Keratinocyte (primary cell): ENCODE data around the gene BANK1. TPM values are rescaled to one million over a fixed set of nuclear protein-coding genes. Genes with fewer than 3 reads are reported as not detected.

Experiments
- DNase-seq: peaks from one replicate; pipeline ENCODE4 v3.0.0-alpha.2; 2011; ENCODE audit warnings: low read depth, missing footprints, low spot score
- FAIRE-seq: peaks from 2 replicates; lab custom pipeline; 2011; peaks lifted over from hg19 to GRCh38; lab: Jason Lieb, UNC
- H2AFZ ChIP-seq: 2 replicates; pipeline ENCODE4 v1.6.0; 2012; ENCODE audit warnings: low read length, control low read depth, inconsistent platforms; ENCODE audit not compliant: control insufficient read depth
- H3K27ac ChIP-seq: 2 replicates; pipeline ENCODE4 v1.5.1; 2011; ENCODE audit warnings: low read length; ENCODE audit not compliant: control insufficient read depth, insufficient read depth
- H3K27me3 ChIP-seq: 3 replicates; pipeline ENCODE4 v1.6.0; 2011; ENCODE audit warnings: low read length; ENCODE audit not compliant: control insufficient read depth, insufficient read depth; ENCODE audit errors: extremely low read depth
- H3K36me3 ChIP-seq, 2 experiments: 2 replicates in 1 of 2; 3 replicates in 1 of 2; pipeline ENCODE4 v1.5.1; 2011; ENCODE audit warnings: low read length in 2 of 2, mild to moderate bottlenecking in 1 of 2; ENCODE audit not compliant: control insufficient read depth in 2 of 2, insufficient read depth in 2 of 2; ENCODE audit errors: extremely low read depth in 1 of 2
- H3K4me1 ChIP-seq: 3 replicates; pipeline ENCODE4 v1.5.1; 2011; ENCODE audit warnings: low read length; ENCODE audit not compliant: control insufficient read depth, insufficient read depth; ENCODE audit errors: extremely low read depth
- H3K4me2 ChIP-seq: 3 replicates; pipeline ENCODE4 v1.6.0; 2011; ENCODE audit warnings: low read depth, low read length; ENCODE audit not compliant: control insufficient read depth, insufficient read depth; ENCODE audit errors: extremely low read depth
- H3K4me3 ChIP-seq, 3 experiments: fragments of 200-600 bp in 1 of 3; sonication (generic) in 1 of 3; 2 replicates in 2 of 3; 3 replicates in 1 of 3; pipeline ENCODE4 v1.5.1; 2011 to 2016; ENCODE audit warnings: low read length in 3 of 3, mild to moderate bottlenecking in 3 of 3, control low read depth in 2 of 3, inconsistent platforms in 1 of 3, low read depth in 1 of 3, mixed read lengths in 1 of 3, mixed run types in 1 of 3, moderate library complexity in 1 of 3; ENCODE audit not compliant: control insufficient read depth in 2 of 3, insufficient read depth in 2 of 3; ENCODE audit errors: extremely low read depth in 1 of 3
- H3K79me2 ChIP-seq: 2 replicates; pipeline ENCODE4 v1.6.0; 2012; ENCODE audit warnings: low read length; ENCODE audit not compliant: control insufficient read depth, insufficient read depth
- H3K9ac ChIP-seq: 3 replicates; pipeline ENCODE4 v1.6.0; 2011; ENCODE audit warnings: low read length; ENCODE audit not compliant: control insufficient read depth, insufficient read depth; ENCODE audit errors: extremely low read depth
- H3K9me1 ChIP-seq: 3 replicates; pipeline ENCODE4 v1.6.0; 2011; ENCODE audit warnings: low read length; ENCODE audit not compliant: control insufficient read depth, insufficient read depth; ENCODE audit errors: extremely low read depth
- H3K9me3 ChIP-seq: 2 replicates; pipeline ENCODE4 v1.5.1; 2012; ENCODE audit warnings: low read depth, low read length; ENCODE audit not compliant: control insufficient read depth
- H4K20me1 ChIP-seq: 3 replicates; pipeline ENCODE4 v1.6.0; 2011; ENCODE audit warnings: low read length; ENCODE audit not compliant: control insufficient read depth, insufficient read depth; ENCODE audit errors: extremely low read depth
- EZH2 ChIP-seq: IDR thresholded peaks from one replicate; pipeline ENCODE4 v1.6.1; 2012; ENCODE audit warnings: inconsistent platforms, mild to moderate bottlenecking, low read length, moderate library complexity
- dilution Hi-C: fragments of 300-500 bp; cut with MboI; formaldehyde crosslinking; loops from one replicate; pipeline ENCODE4 v1.7.0; 2020; ENCODE audit warnings: low sequenced_read_pairs; ENCODE audit not compliant: extremely low pct_ligation_motif_present
- polyA plus RNA-seq, 5 experiments: library from polyadenylated mRNA; depleted of rRNA in 3 of 5; stranded (reverse) in 3 of 5; stranded (forward) in 1 of 5; unstranded in 1 of 5; fragments of >200 nt; gene quantifications; 1 replicate in 1 of 5; 2 replicates in 3 of 5; 3 replicates in 1 of 5; pipeline versions ENCODE4 v1.2.1 to v1.2.3, GENCODE V29; 2011 to 2012; ENCODE audit warnings: missing spikeins in 2 of 5, low read depth in 1 of 5, low replicate concordance in 1 of 5
- TF ChIP-seq, protein P1 (sequence below), 3 experiments: IDR thresholded peaks in 1 of 3; conservative IDR thresholded peaks in 1 of 3; optimal IDR thresholded peaks in 1 of 3; 2 replicates in 2 of 3; 3 replicates in 1 of 3; pipeline versions ENCODE3 to v1.5.1; 2011; ENCODE audit warnings: low read length in 3 of 3, mild to moderate bottlenecking in 3 of 3, moderate library complexity in 2 of 3, control low read depth in 1 of 3, inconsistent platforms in 1 of 3; ENCODE audit not compliant: insufficient read depth in 2 of 3; ENCODE audit errors: extremely low read depth in 1 of 3

BANK1 gene
- polyA plus RNA-seq, 1 donor (not counting 4 experiments of a cell fraction or from before 2014, with no cell fraction given) = 0.25 TPM

DNA sequence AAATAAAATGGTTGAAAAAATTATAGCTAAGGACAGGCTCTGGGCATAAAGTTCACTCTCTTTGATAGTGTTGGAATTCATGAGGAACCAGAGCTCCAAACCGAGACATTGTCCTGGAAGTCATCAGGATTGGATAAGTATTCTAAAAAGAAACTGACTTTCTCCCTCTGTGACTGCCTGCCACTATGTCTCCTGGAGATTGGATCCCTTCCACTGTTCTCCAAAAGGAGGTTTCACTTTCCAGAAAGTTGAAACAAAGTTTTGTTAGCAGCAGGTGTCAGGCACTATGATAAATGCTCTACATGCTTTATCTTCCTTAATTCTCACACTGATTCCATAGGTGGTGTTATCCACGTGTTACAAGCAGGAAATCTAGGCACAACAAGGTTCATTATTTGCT lies 16.8 kb downstream of the BANK1 start:
- no peaks in the 10 kb centered on the region for H3K79me2 ChIP-seq
- H3K36me3 ChIP-seq = no peaks in the 10 kb centered on the region
- H3K9me1 ChIP-seq = no peaks in the 10 kb centered on the region
- H3K9me3 ChIP-seq = no peaks in the 10 kb centered on the region
- H3K4me1 ChIP-seq = no peaks in the 10 kb centered on the region
- no peak overlapping the region for H3K27ac ChIP-seq
- FAIRE-seq (no peak), DNase-seq (no peak)
- TF ChIP-seq EZH2 = no peak
- TF ChIP-seq, protein P1, sequence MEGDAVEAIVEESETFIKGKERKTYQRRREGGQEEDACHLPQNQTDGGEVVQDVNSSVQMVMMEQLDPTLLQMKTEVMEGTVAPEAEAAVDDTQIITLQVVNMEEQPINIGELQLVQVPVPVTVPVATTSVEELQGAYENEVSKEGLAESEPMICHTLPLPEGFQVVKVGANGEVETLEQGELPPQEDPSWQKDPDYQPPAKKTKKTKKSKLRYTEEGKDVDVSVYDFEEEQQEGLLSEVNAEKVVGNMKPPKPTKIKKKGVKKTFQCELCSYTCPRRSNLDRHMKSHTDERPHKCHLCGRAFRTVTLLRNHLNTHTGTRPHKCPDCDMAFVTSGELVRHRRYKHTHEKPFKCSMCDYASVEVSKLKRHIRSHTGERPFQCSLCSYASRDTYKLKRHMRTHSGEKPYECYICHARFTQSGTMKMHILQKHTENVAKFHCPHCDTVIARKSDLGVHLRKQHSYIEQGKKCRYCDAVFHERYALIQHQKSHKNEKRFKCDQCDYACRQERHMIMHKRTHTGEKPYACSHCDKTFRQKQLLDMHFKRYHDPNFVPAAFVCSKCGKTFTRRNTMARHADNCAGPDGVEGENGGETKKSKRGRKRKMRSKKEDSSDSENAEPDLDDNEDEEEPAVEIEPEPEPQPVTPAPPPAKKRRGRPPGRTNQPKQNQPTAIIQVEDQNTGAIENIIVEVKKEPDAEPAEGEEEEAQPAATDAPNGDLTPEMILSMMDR (optimal IDR thresholded peaks at IDR 0.05 in 1 of 3, IDR thresholded peaks at IDR 0.05 in 1 of 3, conservative IDR thresholded peaks at IDR 0.05 in 1 of 3; ENCODE audit: extremely low read depth in 1 of 3, insufficient read depth in 2 of 3, low read length in 3 of 3) = no peak
- H4K20me1 ChIP-seq = no peaks in the 10 kb centered on the region
- H3K27me3 ChIP-seq = no peaks in the 10 kb centered on the region
- H3K4me2 ChIP-seq = no peak overlapping the region
- dilution Hi-C loops = no loop called here
- no peak overlapping the region for H2AFZ ChIP-seq
- H3K4me3 ChIP-seq = no peak overlapping the region
- H3K9ac ChIP-seq = no peak overlapping the region

DNA sequence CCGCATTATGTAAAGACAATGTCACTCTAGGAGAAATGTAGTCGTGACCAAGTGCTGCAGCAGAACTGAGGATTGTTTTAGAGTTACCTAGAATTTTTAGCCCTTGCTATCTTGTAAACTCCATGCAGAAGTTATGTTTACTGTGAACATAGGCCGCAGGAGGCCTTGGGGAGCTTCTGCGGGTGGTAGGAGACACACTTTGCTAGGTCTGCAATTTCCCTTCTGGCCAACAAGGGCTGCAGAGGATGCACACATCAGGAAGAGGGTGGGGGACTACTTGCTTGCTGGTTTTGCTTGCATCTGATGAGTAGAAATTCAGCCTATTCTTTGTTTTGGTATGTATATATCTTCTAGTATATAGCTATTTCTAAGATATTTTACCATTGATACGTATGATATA lies 23.1 kb downstream of the BANK1 start:
- no peaks in the 10 kb centered on the region for H3K36me3 ChIP-seq
- H4K20me1 ChIP-seq = no peaks in the 10 kb centered on the region
- H3K9ac ChIP-seq = no peak overlapping the region
- FAIRE-seq (no peak), DNase-seq (no peak)
- no peak for TF ChIP-seq EZH2
- TF ChIP-seq, protein P1 (optimal IDR thresholded peaks at IDR 0.05 in 1 of 3, IDR thresholded peaks at IDR 0.05 in 1 of 3, conservative IDR thresholded peaks at IDR 0.05 in 1 of 3; ENCODE audit: extremely low read depth in 1 of 3, insufficient read depth in 2 of 3, low read length in 3 of 3) = no peak
- no peaks in the 10 kb centered on the region for H3K9me3 ChIP-seq
- H3K4me3 ChIP-seq = no peak overlapping the region
- no peak overlapping the region for H2AFZ ChIP-seq
- H3K4me1 ChIP-seq = no peaks in the 10 kb centered on the region
- H3K9me1 ChIP-seq = no peaks in the 10 kb centered on the region
- H3K79me2 ChIP-seq = no peaks in the 10 kb centered on the region
- H3K4me2 ChIP-seq = no peak overlapping the region
- no peaks in the 10 kb centered on the region for H3K27me3 ChIP-seq
- dilution Hi-C loops = no loop called here
- H3K27ac ChIP-seq = no peak overlapping the region
